Kidney epithelial cell (primary cell): ENCODE data around the gene SLBP. TPM values are rescaled to one million over a fixed set of nuclear protein-coding genes. Genes with fewer than 3 reads are reported as not detected.
A peak's percentile ranks its signal among the peaks of the same experiment; 100 is the strongest.
"Not testable (repeated sequence)": the region's sequence is repeated elsewhere in the genome, so short reads cannot be mapped to it uniquely, and the experiment has no call there.

Experiments
- DNase-seq: peaks from one replicate; pipeline ENCODE4 v3.0.0-alpha.2; 2010; ENCODE audit warnings: low read depth
- H3K27me3 ChIP-seq: 2 replicates; pipeline ENCODE4 v1.6.0; 2011; ENCODE audit warnings: low read length; ENCODE audit not compliant: control insufficient read depth, insufficient read depth
- H3K36me3 ChIP-seq: 2 replicates; pipeline ENCODE4 v1.5.1; 2011; ENCODE audit warnings: low read length; ENCODE audit not compliant: control insufficient read depth, insufficient read depth
- H3K4me3 ChIP-seq: 2 replicates; pipeline ENCODE4 v1.5.1; 2011; ENCODE audit warnings: low read depth, mild to moderate bottlenecking, control low read depth, low read length
- total RNA-seq: library from RNA; depleted of rRNA; stranded (reverse); fragments of >200 nt; gene quantifications from 2 replicates; pipeline ENCODE4 v1.2.3, GENCODE V29; 2015
- TF ChIP-seq, protein P1 (sequence below): IDR thresholded peaks from 2 replicates; pipeline ENCODE4 v1.5.1; 2011; ENCODE audit warnings: mild to moderate bottlenecking, moderate library complexity, low read length, control low read depth, inconsistent platforms; ENCODE audit not compliant: insufficient read depth, poor library complexity, severe bottlenecking

Gene SLBP
- total RNA-seq, 1 donor from 2014 or later, result 74.8 TPM

DNA sequence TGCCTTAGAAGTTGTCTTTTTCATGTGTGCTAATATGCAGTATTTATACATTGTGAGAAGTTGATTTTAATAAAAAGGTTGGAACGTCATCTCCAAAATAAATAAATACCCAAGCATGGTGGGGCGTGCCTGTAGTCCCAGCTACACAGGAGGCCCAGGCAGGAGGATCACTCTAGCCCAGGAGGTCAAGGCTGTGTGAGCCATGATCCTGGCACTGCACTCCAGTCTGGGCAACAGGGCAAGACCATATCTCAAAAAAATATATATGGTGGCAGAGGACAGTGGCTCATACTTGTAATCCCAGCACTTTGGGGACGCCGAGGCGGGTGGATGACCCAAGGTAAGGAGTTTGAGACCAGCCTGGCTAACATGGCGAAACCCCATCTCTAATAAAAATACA, 6.4 kb downstream of the SLBP start:
- Histone ChIP-seq H3K27me3 (no peaks in the 10 kb centered on the region), H3K4me3 (no peak overlapping the region), H3K36me3 (peaks cover 1% of the 10 kb centered on the region)
- TF ChIP-seq, protein P1, sequence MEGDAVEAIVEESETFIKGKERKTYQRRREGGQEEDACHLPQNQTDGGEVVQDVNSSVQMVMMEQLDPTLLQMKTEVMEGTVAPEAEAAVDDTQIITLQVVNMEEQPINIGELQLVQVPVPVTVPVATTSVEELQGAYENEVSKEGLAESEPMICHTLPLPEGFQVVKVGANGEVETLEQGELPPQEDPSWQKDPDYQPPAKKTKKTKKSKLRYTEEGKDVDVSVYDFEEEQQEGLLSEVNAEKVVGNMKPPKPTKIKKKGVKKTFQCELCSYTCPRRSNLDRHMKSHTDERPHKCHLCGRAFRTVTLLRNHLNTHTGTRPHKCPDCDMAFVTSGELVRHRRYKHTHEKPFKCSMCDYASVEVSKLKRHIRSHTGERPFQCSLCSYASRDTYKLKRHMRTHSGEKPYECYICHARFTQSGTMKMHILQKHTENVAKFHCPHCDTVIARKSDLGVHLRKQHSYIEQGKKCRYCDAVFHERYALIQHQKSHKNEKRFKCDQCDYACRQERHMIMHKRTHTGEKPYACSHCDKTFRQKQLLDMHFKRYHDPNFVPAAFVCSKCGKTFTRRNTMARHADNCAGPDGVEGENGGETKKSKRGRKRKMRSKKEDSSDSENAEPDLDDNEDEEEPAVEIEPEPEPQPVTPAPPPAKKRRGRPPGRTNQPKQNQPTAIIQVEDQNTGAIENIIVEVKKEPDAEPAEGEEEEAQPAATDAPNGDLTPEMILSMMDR, result no peak
- DNase-seq, result no peak

- Histone ChIP-seq H3K36me3 (peaks cover 1% of the 10 kb centered on the region), H3K27me3 (no peaks in the 10 kb centered on the region), H3K4me3 (no peak overlapping the region)
- TF ChIP-seq, protein P1, result no peak
- DNase-seq, result no peak
These were observed 8.3 kb downstream of the SLBP start for GRCh38 chr4:1703867-1704266.

GRCh38 chr4:1701671-1702070, 10.4 kb downstream of the SLBP start:
- not testable (repeated sequence) for DNase-seq, H3K27me3 ChIP-seq, H3K36me3 ChIP-seq, H3K4me3 ChIP-seq

DNA sequence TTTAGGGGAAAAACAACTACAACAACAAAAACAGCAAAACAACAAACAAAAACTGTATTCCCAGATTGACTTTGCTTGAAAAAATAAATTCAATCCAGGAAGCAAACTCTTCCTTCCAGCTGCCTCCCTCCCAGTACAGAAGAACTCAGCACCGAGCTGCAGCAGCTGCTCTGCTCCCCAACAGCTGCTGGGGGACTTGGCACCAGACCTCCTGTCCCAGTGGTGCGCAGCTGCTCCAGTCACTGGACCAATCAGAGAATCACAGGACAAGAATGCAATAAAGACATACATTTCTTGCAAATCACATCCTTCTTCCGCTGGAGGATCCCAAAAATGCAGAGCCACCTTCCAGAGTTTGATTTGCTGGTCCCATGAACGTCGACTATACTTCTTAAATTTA, 16.2 kb downstream of the SLBP start:
- Histone ChIP-seq H3K36me3 (peaks cover 3% of the 10 kb centered on the region), H3K4me3 (no peak overlapping the region), H3K27me3 (no peaks in the 10 kb centered on the region)
- no peak for DNase-seq
- TF ChIP-seq, protein P1, result no peak

DNA sequence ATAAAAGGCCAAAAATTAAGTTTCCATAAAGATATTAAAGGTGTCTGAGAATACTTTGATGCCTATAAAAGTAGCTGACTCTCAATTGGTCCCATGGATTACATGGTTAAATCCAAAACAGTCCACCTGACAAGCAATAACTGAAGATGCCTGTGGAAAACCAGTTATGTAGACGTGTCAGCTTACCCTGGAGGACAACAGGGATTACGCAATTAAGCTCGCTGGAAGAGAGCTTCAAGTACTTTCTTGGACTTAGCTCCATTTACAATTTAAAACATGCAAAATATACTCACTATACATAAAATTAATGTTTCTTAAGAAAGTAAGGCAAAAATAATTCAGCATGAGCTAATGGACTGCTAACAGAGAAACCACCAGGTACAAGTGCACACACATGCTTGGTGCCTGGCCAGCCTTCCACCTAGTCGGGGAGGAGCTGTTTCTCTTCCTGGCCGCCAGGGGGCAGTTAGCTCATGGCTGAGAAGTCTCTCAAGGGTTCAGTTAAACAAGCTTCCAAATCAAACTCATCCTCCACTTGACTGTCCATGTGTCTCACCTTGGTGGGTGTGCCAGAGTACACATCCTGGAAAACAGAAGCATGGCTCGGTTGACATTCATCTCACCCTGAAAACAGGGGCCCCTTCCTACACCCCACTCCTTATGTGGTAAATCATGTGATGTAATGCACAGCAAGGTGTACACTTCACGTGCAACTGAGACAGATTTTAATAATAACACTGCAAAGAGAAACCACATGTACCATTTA, 18.8 kb downstream of the SLBP start:
- TF ChIP-seq, protein P1, result peak; percentile 96
- H3K36me3 ChIP-seq, result peaks cover 3% of the 10 kb centered on the region
- no peak overlapping the region for H3K4me3 ChIP-seq
- H3K27me3 ChIP-seq, result no peaks in the 10 kb centered on the region
- no peak for DNase-seq

DNA sequence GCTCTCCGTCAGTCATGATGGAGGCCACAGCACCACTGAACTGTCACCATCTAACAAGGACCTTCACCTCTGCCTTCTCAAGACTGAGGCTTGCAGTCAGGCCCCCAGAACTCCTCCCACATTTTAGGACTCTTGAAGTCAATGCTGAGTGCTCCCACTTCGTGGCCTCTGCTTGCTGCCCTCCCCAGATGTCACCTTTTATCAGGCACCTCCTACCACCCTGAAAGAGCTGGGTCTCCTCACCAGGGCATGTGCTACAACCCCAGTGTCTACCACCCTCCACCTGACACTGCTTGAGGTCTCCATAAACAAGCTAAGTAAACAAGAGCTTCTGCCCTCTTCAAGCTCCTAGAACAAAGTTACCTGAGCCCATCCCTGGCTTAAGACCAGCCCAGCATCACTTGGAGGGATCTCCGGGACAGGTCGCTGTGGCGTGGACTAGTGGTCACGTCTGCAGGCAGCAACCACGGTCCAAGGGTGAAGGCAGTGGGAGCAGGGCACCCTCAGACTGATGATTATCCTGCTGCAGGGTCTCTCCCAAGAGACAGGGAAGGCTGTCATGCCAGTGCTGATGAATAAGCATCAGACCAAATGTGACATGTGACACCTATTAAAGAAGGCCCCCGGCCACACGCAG, 20.3 kb downstream of the SLBP start:
- TF ChIP-seq, protein P1, result no peak
- no peak for DNase-seq
- H3K27me3 ChIP-seq, result no peaks in the 10 kb centered on the region
- H3K4me3 ChIP-seq, result no peak overlapping the region
- peaks cover 3% of the 10 kb centered on the region for H3K36me3 ChIP-seq
